Right cardiac atrium (tissue), 5 donors: ENCODE data around the gene SH2D6. TPM values are rescaled to one million over a fixed set of nuclear protein-coding genes. Genes with fewer than 3 reads are reported as not detected.

Source experiments
- ATAC-seq, 2 donors: fragments of 200-7000 bp; cut with Tn5 transposase; one replicate each; pipeline versions ENCODE4 v1.8.0 to v1.9.1; 2020; ENCODE audit warnings: moderate library complexity in 2 of 2, mild to moderate bottlenecking in 1 of 2
- DNase-seq, 3 donors: peaks; one replicate each; pipeline ENCODE4 v3.0.0-alpha.2; 2020
- H3K27ac ChIP-seq: one replicate; pipeline ENCODE4 v1.5.1; 2013; ENCODE audit warnings: mild to moderate bottlenecking, low read length, control low read depth, moderate library complexity
- H3K27me3 ChIP-seq: one replicate; pipeline ENCODE4 v1.6.1; 2013; ENCODE audit not compliant: control insufficient read depth, insufficient read depth
- H3K4me1 ChIP-seq: one replicate; pipeline ENCODE4 v1.6.1; 2013; ENCODE audit warnings: low read length; ENCODE audit not compliant: control insufficient read depth, insufficient read depth
- H3K4me3 ChIP-seq: one replicate; pipeline ENCODE4 v1.5.1; 2013; ENCODE audit warnings: low read length, control low read depth
- H3K9me3 ChIP-seq: one replicate; pipeline ENCODE4 v1.6.1; 2013; ENCODE audit warnings: low read length; ENCODE audit not compliant: control insufficient read depth
- WGBS: extraction: QIAGEN DNeasy Blood & Tissue Kit; methylation state at CpG from one replicate; pipeline ENCODE4 v1.1.7; 2013; 5-methylcytosine and 5-hydroxymethylcytosine counted together
- intact Hi-C, 4 donors: fragments of 100-400 bp; cut with DNase I; formaldehyde crosslinking; loops; one replicate each; pipeline versions ENCODE4 v1.11.0 to v1.14.0; 2022 to 2023
- polyA plus RNA-seq: library from polyadenylated mRNA; stranded (reverse); fragments of 200-250 nt; gene quantifications from one replicate; pipeline ENCODE4 v1.2.3, GENCODE V29; 2013
- total RNA-seq, 4 donors: library from RNA; stranded (reverse); fragmentation: NEBNext Ultra II Directional; extraction: Animal tissue kit (Norgen Biotek cat#: 25700); gene quantifications; one replicate each; pipeline ENCODE4 v1.2.1, GENCODE V29; 2021
- donor health status: healthy with polysubstance abuse.
- donor health status: DM: no; HTN: yes; CAD: no.
- donor health status: DM: no; HTN: no; CAD: no.
- donor health status: DM: no; HTN: yes; CAD: no; lungs with severe emphysema.
- donor health status: DM: yes; HTN: yes; CAD: no.

SH2D6 gene
- total and polyA plus RNA-seq, 5 donors = 0.29 to 0.75 (median 0.48) TPM; not detected in 1

GRCh38 chr2:85399183-85399455, 19.4 kb upstream of the SH2D6 start:
- DNase-seq = no peak
- H3K4me1 ChIP-seq = no peaks in the 10 kb centered on the region
- intact Hi-C loops = no loop called here
- no peaks in the 10 kb centered on the region for H3K27me3 ChIP-seq
- H3K9me3 ChIP-seq = no peaks in the 10 kb centered on the region
- no peak overlapping the region for H3K4me3 ChIP-seq
- no peak overlapping the region for H3K27ac ChIP-seq
- 93% methylated on average over 8 of the region's 8 CpGs for WGBS
- no peak for ATAC-seq

DNA sequence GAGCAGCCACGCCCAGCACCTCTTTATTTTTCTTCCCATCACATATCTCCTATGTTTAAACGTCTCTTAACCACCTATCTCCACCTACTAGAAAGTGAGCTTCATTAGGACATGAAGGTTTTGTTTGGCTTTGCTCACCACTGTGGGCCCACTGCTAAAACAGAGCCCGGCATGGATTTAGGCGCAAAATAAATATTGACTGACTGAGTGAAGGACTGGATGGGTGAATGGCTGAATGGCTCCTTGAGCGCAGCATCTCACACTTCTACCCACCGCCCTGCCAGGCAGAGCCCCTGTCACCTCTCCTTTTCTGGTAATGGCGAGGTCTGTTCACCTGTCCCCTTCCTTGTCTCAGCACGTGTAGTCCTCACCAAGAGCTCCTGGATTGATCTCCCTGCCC, 18.5 kb upstream of the SH2D6 start:
- H3K9me3 ChIP-seq = no peaks in the 10 kb centered on the region
- H3K27me3 ChIP-seq = no peaks in the 10 kb centered on the region
- no peak for ATAC-seq
- intact Hi-C loops = no loop called here
- no peaks in the 10 kb centered on the region for H3K4me1 ChIP-seq
- 94% methylated on average over 8 of the region's 8 CpGs for WGBS
- H3K27ac ChIP-seq = no peak overlapping the region
- H3K4me3 ChIP-seq = no peak overlapping the region
- no peak for DNase-seq

GRCh38 chr2:85400541-85401463, 17.7 kb upstream of the SH2D6 start:
- WGBS = 82% methylated on average over 14 of the region's 14 CpGs
- no peak overlapping the region for H3K4me3 ChIP-seq
- H3K4me1 ChIP-seq = no peaks in the 10 kb centered on the region
- DNase-seq (no peak), ATAC-seq (no peak)
- H3K27me3 ChIP-seq = no peaks in the 10 kb centered on the region
- H3K9me3 ChIP-seq = no peaks in the 10 kb centered on the region
- intact Hi-C loops = no loop called here
- no peak overlapping the region for H3K27ac ChIP-seq

DNA sequence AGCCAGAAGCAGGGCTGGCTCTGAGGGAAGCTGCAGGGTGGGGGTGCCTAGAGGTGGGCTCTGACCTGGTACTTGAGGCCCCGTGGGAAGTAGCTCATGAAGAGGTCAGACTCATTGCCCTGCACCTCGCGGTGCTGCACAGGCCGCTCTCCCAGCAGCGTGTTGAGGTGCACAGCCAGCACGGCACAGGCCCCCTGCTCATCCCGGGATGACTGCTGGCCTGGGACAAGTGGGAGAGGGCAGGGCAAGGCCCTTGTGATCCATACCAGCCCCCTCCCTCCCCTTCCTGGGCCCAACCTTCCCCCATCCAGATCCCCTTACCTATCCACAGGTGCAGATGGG, 17.1 kb upstream of the SH2D6 start:
- Histone ChIP-seq H3K4me1 (no peaks in the 10 kb centered on the region), H3K4me3 (no peak overlapping the region), H3K27ac (no peak overlapping the region), H3K9me3 (no peaks in the 10 kb centered on the region), H3K27me3 (no peaks in the 10 kb centered on the region)
- DNase-seq (no peak), ATAC-seq (peak in 1 of 2 donors; percentile 7)
- intact Hi-C loops = no loop called here
- 91% methylated on average over 7 of the region's 7 CpGs for WGBS

DNA sequence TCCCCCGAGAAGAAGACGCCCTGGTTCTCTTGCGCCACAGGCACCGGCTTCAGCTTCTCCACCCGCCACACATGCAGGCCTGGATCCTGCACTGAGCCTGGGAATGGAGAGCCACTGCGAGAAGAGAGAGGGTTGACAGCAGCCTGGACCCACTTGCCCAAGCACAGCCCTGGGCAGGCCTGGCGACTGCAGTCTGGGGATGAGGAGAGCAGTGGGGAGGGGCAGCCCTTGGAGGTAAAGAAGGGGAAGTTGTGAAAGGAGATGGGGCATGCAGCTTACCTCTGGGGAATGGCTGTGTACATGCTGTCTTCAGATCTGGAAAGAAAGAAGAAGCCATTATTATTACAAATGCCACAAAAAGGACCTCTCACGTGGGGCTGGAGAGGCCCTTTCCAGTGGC, 16.7 kb upstream of the SH2D6 start:
- H3K4me1 ChIP-seq = no peaks in the 10 kb centered on the region
- H3K4me3 ChIP-seq = no peak overlapping the region
- intact Hi-C loops = no loop called here
- H3K27ac ChIP-seq = no peak overlapping the region
- H3K9me3 ChIP-seq = no peaks in the 10 kb centered on the region
- H3K27me3 ChIP-seq = no peaks in the 10 kb centered on the region
- 90% methylated on average over 8 of the region's 8 CpGs for WGBS
- DNase-seq = no peak
- no peak for ATAC-seq

DNA sequence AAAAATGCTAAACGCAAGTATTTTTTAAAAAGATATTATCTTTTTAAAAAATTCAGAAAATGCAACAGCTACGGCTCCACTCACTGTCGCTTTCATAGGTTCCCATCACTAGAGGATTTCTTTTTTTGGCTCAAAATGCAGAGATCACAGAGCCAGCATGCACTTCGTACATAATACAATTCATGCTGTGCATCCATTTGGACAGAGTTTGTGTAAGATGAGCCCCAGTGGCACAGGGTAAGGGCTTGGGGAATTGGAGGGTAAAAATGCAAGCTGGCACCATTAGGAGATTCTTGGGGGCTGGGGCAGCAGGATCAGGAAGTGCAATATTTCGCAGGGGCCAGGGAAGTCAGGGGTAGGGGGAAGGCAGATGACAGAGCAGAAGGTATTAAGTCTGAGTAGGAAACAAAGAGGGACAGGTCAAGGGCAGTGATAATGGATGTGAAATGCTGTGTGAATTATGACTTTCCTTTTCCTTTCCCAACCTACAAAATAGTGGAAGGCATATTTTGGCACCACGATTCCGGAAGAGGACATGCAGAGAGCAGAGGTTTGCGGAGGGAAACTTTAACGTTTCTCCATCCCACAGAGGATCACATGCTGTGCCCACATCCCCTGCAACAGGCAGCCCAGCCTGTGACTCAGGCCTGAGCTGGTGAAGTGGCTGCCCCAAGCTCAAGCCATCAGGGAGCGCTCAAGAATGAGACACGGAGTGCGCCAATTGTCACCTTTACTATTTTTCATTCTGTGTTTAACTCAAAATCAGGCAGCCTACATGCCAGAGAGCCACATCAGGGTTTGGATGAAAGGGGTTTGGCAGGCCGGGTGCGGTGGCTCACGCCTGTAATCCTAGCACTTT, 13.1 kb upstream of the SH2D6 start:
- intact Hi-C loops = no loop called here
- Histone ChIP-seq H3K27ac (no peak overlapping the region), H3K27me3 (no peaks in the 10 kb centered on the region), H3K4me3 (no peak overlapping the region), H3K4me1 (peaks cover 5% of the 10 kb centered on the region), H3K9me3 (no peaks in the 10 kb centered on the region)
- DNase-seq (peak in 1 of 3 donors; percentile 74), ATAC-seq (peak; percentile 21 to 54)
- WGBS = 64% methylated on average over 15 of the region's 15 CpGs

GRCh38 chr2:85409845-85410583, 8.5 kb upstream of the SH2D6 start, which contains the start of gene CAPG:
Gene CAPG, minus strand, starts transcription at chr2:85410366. Its CDS starts 8,221 bp downstream, at chr2:85402145.
- Histone ChIP-seq H3K27ac (no peak within 1 kb of the TSS), H3K27me3 (no peaks in the 10 kb centered on the region), H3K9me3 (no peaks in the 10 kb centered on the region), H3K4me3 (no peak within 1 kb of the TSS), H3K4me1 (peaks cover 5% of the 10 kb centered on the region)
- 60% methylated on average over 12 of the region's 12 CpGs for WGBS
- DNase-seq (peak; percentile 51 to 81 (median 80)), ATAC-seq (peak; percentile 18 to 26)
- intact Hi-C loops = no loop called here

DNA sequence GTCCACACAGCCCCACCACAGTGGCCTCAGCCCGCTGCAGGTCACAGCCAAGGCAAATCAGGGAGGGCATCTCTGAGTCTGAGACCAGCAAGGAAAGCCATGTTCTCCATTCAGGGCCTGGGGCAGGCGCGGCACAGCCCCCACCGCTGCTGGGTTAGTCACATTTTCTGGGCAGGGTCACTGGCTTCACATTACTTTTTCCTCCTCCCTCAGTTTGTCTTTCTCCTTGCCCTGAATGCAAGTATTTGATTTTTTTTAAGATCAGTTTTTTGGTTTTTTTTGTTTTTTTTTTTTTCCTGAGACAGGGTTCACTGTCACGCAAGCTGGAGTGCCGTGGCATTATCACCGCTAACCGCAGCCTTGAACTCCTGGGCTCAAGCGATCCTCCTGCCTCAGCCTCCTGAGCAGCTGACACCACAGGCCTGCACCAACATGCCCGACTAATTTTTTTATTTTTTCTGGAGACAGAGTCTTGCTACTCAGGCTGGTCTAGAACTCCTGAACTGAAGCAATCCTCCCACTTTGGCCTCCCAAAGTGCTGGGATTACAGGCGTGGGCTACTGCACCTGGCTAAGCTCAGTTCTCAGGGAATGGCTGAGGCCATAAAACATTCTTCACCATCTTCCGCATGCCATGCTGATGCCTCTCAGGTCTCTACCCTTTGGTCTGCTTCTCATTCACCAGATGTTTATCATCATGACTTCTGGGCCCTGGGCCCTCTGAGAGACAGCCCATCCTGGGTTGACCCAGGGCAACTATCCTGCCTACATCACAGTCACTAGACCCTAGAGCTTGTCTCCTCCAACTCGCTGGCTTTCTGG, 7.7 kb upstream of the SH2D6 start:
- intact Hi-C loops = no loop called here
- no peak for ATAC-seq

DNA sequence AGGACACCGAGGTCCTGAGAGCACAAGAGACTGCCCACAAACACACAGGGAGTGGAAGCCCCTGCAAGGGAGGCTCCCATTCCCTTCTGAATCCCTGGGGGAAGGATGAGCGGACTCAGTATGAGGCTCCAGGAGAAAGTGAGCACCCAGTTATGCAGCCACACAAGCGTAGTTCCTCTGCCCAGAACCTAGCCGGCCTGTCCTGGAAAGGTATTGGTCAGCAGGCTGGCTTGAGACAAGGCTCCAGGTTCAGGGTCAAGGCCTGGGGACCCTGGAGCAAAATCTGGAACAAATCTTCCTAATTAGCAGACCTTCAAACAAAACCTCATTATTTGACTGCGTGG, 7.1 kb upstream of the SH2D6 start:
- Histone ChIP-seq H3K4me3 (no peak overlapping the region), H3K27ac (no peak overlapping the region), H3K9me3 (no peaks in the 10 kb centered on the region), H3K4me1 (peaks cover 5% of the 10 kb centered on the region), H3K27me3 (no peaks in the 10 kb centered on the region)
- intact Hi-C loops = no loop called here
- ATAC-seq = no peak
- WGBS = 92% methylated on average over 5 of the region's 5 CpGs
- DNase-seq = no peak

More for the DNA sequence above, 7.7 kb upstream of the SH2D6 start:
- Histone ChIP-seq H3K4me1 (peaks cover 5% of the 10 kb centered on the region), H3K9me3 (no peaks in the 10 kb centered on the region), H3K4me3 (no peak overlapping the region), H3K27ac (no peak overlapping the region), H3K27me3 (no peaks in the 10 kb centered on the region)
- WGBS = 86% methylated on average over 13 of the region's 13 CpGs
- DNase-seq = peak in 1 of 3 donors; percentile 10

- intact Hi-C loops = no loop called here
- H3K4me1 ChIP-seq = peaks cover 3% of the 10 kb centered on the region
- peak; percentile 65 to 77 (median 69) for DNase-seq
- peak; percentile 30 to 62 for ATAC-seq
- 4% methylated on average over 44 of the region's 44 CpGs for WGBS
- H3K4me3 ChIP-seq = peak overlapping the region; percentile 10
- no peak overlapping the region for H3K27ac ChIP-seq
- H3K27me3 ChIP-seq = no peaks in the 10 kb centered on the region
- H3K9me3 ChIP-seq = no peaks in the 10 kb centered on the region
These were observed 4.7 kb upstream of the SH2D6 start for GRCh38 chr2:85413592-85414420.
